Endothelial cell of umbilical vein (primary cell): ENCODE measurements around the gene AGBL4. TPM values are rescaled to one million over a fixed set of nuclear protein-coding genes. Genes with fewer than 3 reads are reported as not detected.

Experiments
- BruUV-seq: library from RNA; stranded (reverse); fragments of 400-500 nt; replicated peaks from 2 replicates; lab custom pipeline; 2021; lab: Mats Ljungman, UMichigan
- CTCF ChIA-PET: fragments of 300-600, 350-600 bp; sonication (Branson Sonifier 250); formaldehyde crosslinking; loops from one replicate; lab custom pipeline; 2021; ENCODE audit warnings: antibody characterized with exemption, inconsistent platforms; lab: Charles Lee
- POLR2A ChIA-PET: fragments of 300-600, 350-600 bp; sonication (Branson Sonifier 250); formaldehyde crosslinking; loops from one replicate; lab custom pipeline; 2021; ENCODE audit warnings: antibody characterized with exemption, inconsistent platforms; lab: Charles Lee
- DNase-seq: peaks from one replicate; pipeline ENCODE4 v3.0.0-alpha.2; 2011; ENCODE audit warnings: low read depth, low spot score
- FAIRE-seq: peaks from 2 replicates; lab custom pipeline; 2011; peaks lifted over from hg19 to GRCh38; lab: Jason Lieb, UNC
- H2AFZ ChIP-seq: 2 replicates; pipeline ENCODE4 v1.6.0; 2012; ENCODE audit warnings: low read depth, low read length, control low read depth, inconsistent platforms
- H3K27ac ChIP-seq: 2 replicates; pipeline ENCODE4 v1.5.1; 2011; ENCODE audit warnings: low read depth, mild to moderate bottlenecking, control low read depth, low read length, moderate library complexity; ENCODE audit not compliant: insufficient read depth
- H3K27me3 ChIP-seq, 2 experiments: 2 replicates each; pipeline versions ENCODE4 v1.6.0 to v1.6.1; 2011; ENCODE audit warnings: low read length in 2 of 2, mixed read lengths in 1 of 2; ENCODE audit not compliant: control insufficient read depth in 2 of 2, insufficient read depth in 2 of 2
- H3K36me3 ChIP-seq, 2 experiments: 2 replicates in 1 of 2; 3 replicates in 1 of 2; pipeline ENCODE4 v1.5.1; 2011; ENCODE audit warnings: low read length in 2 of 2, mild to moderate bottlenecking in 1 of 2, moderate library complexity in 1 of 2; ENCODE audit not compliant: control insufficient read depth in 2 of 2, insufficient read depth in 2 of 2; ENCODE audit errors: extremely low read depth in 1 of 2
- H3K4me1 ChIP-seq: 3 replicates; pipeline ENCODE4 v1.5.1; 2011; ENCODE audit warnings: mild to moderate bottlenecking, low read length; ENCODE audit not compliant: control insufficient read depth, insufficient read depth; ENCODE audit errors: extremely low read depth
- H3K4me2 ChIP-seq: 2 replicates; pipeline ENCODE4 v1.6.1; 2011; ENCODE audit warnings: low read length, control low read depth, mixed read lengths; ENCODE audit not compliant: insufficient read depth
- H3K4me3 ChIP-seq, 3 experiments: fragments of 200-600 bp in 1 of 3; sonication (generic), shearing (Covaris generic) in 1 of 3; replicated peaks in 1 of 3; 2 replicates each; pipeline ENCODE4 v1.5.1; 2011 to 2016; ENCODE audit warnings: control low read depth in 3 of 3, low read length in 3 of 3, mild to moderate bottlenecking in 2 of 3, inconsistent platforms in 1 of 3, low read depth in 1 of 3, moderate library complexity in 1 of 3; ENCODE audit not compliant: insufficient read depth in 1 of 3
- H3K79me2 ChIP-seq: 2 replicates; pipeline ENCODE4 v1.6.0; 2012; ENCODE audit warnings: low read length, inconsistent platforms; ENCODE audit not compliant: control insufficient read depth, insufficient read depth
- H3K9ac ChIP-seq: replicated peaks from 2 replicates; pipeline ENCODE3; 2011; ENCODE audit warnings: low read length, control low read depth; ENCODE audit not compliant: insufficient read depth; ENCODE audit errors: extremely low read depth
- H3K9me1 ChIP-seq: replicated peaks from 3 replicates; pipeline ENCODE4 v1.6.0; 2011; ENCODE audit warnings: mild to moderate bottlenecking, low read length; ENCODE audit not compliant: control insufficient read depth, insufficient read depth; ENCODE audit errors: extremely low read depth
- H3K9me3 ChIP-seq: replicated peaks from 2 replicates; pipeline ENCODE4 v1.5.1; 2012; ENCODE audit warnings: low read length, inconsistent platforms; ENCODE audit not compliant: control insufficient read depth, insufficient read depth
- H4K20me1 ChIP-seq: replicated peaks from 2 replicates; pipeline ENCODE3; 2011; ENCODE audit warnings: mild to moderate bottlenecking, low read length; ENCODE audit not compliant: control insufficient read depth, insufficient read depth; ENCODE audit errors: extremely low read depth
- CTCF ChIP-seq, 2 donors: IDR thresholded peaks; 1 replicate in 1 of 2; 2 replicates in 1 of 2; pipeline ENCODE4 v1.5.1; 2011; ENCODE audit warnings: low read length in 2 of 2, mild to moderate bottlenecking in 2 of 2, moderate library complexity in 2 of 2, control low read depth in 1 of 2, inconsistent platforms in 1 of 2, low read depth in 1 of 2; ENCODE audit not compliant: insufficient read depth in 1 of 2; ENCODE audit errors: extremely low read depth in 1 of 2
- EZH2 ChIP-seq: IDR thresholded peaks from 2 replicates; pipeline ENCODE4 v1.6.1; 2012; ENCODE audit warnings: borderline replicate concordance, low read depth, mild to moderate bottlenecking, moderate library complexity, low read length, inconsistent platforms; ENCODE audit not compliant: severe bottlenecking
- GATA2 ChIP-seq: IDR thresholded peaks from 2 replicates; pipeline ENCODE4 v1.7.0; 2011; ENCODE audit warnings: low read depth, mild to moderate bottlenecking, moderate library complexity, mixed read lengths, low read length; ENCODE audit not compliant: insufficient read length, insufficient read depth
- MAX ChIP-seq: IDR thresholded peaks from 2 replicates; pipeline ENCODE4 v1.6.1; 2011; ENCODE audit not compliant: insufficient read depth, insufficient read length
- MYC ChIP-seq: IDR thresholded peaks from one replicate; pipeline ENCODE4 v1.6.1; 2011; ENCODE audit warnings: mild to moderate bottlenecking, low read depth, low read length
- dilution Hi-C: fragments of 300-500 bp; cut with MboI; formaldehyde crosslinking; loops from one replicate; pipeline ENCODE4 v1.15.0; 2019; ENCODE audit warnings: low sequenced_read_pairs; ENCODE audit not compliant: extremely low pct_ligation_motif_present
- intact Hi-C: fragments of 100-400 bp; cut with micrococcal nuclease; formaldehyde crosslinking; loops from one replicate; pipeline ENCODE4 v1.10.0; 2022
- polyA plus RNA-seq, 4 experiments: library from polyadenylated mRNA; depleted of rRNA in 3 of 4; stranded (reverse) in 3 of 4; unstranded in 1 of 4; fragments of >200 nt; gene quantifications; 2 replicates each; pipeline versions ENCODE4 v1.2.1 to v1.2.3, GENCODE V29; 2011 to 2012; ENCODE audit warnings: missing spikeins in 1 of 4
- total RNA-seq: library from RNA; stranded (reverse); gene quantifications from 2 replicates; pipeline ENCODE4 v1.2.3, GENCODE V29; 2021

The AGBL4 gene
- total and polyA plus RNA-seq, 2 donors (not counting 3 experiments of a cell fraction or from before 2014, with no cell fraction given): not detected

- Histone ChIP-seq H4K20me1 (no peaks in the 10 kb centered on the region), H3K27me3 (peaks cover 0 to 1% of the 10 kb centered on the region in 2 experiments), H3K36me3 (no peaks in the 10 kb centered on the region), H3K9ac (no peak overlapping the region), H3K9me1 (no peaks in the 10 kb centered on the region), H3K79me2 (no peaks in the 10 kb centered on the region), H3K9me3 (no peaks in the 10 kb centered on the region), H3K4me3 (no peak overlapping the region), H3K4me2 (no peak overlapping the region), H2AFZ (no peak overlapping the region), H3K27ac (no peak overlapping the region), H3K4me1 (peaks cover 7% of the 10 kb centered on the region)
- POLR2A ChIA-PET: no interaction called here
- TF ChIP-seq EZH2: no peak
- TF ChIP-seq MYC: no peak
- no peak for TF ChIP-seq CTCF (IDR thresholded peaks at IDR 0.05; ENCODE audit: extremely low read depth in 1 of 2, insufficient read depth in 1 of 2, low read depth in 1 of 2, low read length in 2 of 2)
- no peak for TF ChIP-seq GATA2
- no peak for TF ChIP-seq MAX
- intact Hi-C loops: loop anchor here (1.0 kb wide), 1 partner anchor 22 kb away; the partner anchor contains the start of gene SPATA6
- DNase-seq: peak; percentile 85
- CTCF ChIA-PET: interaction anchor here (0.7 to 1.3 kb wide), 3 partner anchors 22 to 74 kb away, joined by 3 to 5 read pairs (median 3); partner anchors contain the start of gene SPATA6
- peak; percentile 91 for FAIRE-seq
- BruUV-seq: no TSS peak
- dilution Hi-C loops: no loop called here
These were observed 1529.6 kb downstream of the AGBL4 start for GRCh38 chr1:48493970-48494769.
